ENCODE results near the gene POLR3K. TPM values are rescaled to one million over a fixed set of nuclear protein-coding genes. Genes with fewer than 3 reads are reported as not detected.

POLR3K gene
- total RNA-seq, 2 experiments from 2014 or later = 38.2 to 40.9 TPM

- Mint-ChIP-seq H3K4me3 (no peak overlapping the region), H3K27me3 (ENCODE audit: low read depth) (peaks cover 3% of the 10 kb centered on the region), H3K9me3 (no peaks in the 10 kb centered on the region), H3K4me1 (ENCODE audit: low read depth) (peaks cover 4% of the 10 kb centered on the region), H3K27ac (no peak overlapping the region), H3K36me3 (ENCODE audit: low read depth) (peaks cover 3% of the 10 kb centered on the region)
- DNase-seq = no peak
- CTCF ChIA-PET = interaction anchor here (1.6 to 10.7 kb wide), 2 partner anchors 34 to 35 kb away, joined by 11 to 216 read pairs; no protein-coding TSS in a partner anchor
- intact Hi-C loops (cut with micrococcal nuclease) = no loop called here
Measured at GRCh38 chr16:60929-61878, 7.8 kb upstream of the POLR3K start.

- no peaks in the 10 kb centered on the region for H3K9me3 Mint-ChIP-seq
- no peak overlapping the region for H3K4me3 Mint-ChIP-seq
- DNase-seq = no peak
- H3K27ac Mint-ChIP-seq = no peak overlapping the region
- intact Hi-C loops (cut with micrococcal nuclease) = no loop called here
- H3K36me3 Mint-ChIP-seq (ENCODE audit: low read depth) = peaks cover 3% of the 10 kb centered on the region
- H3K27me3 Mint-ChIP-seq (ENCODE audit: low read depth) = no peaks in the 10 kb centered on the region
- CTCF ChIA-PET = interaction anchor here (1.6 kb wide), 1 partner anchor 36 kb away, joined by 11 read pairs; no protein-coding TSS in a partner anchor
- peaks cover under 1% of the 10 kb centered on the region for H3K4me1 Mint-ChIP-seq (ENCODE audit: low read depth)
Measured at GRCh38 chr16:60166-60565, 6.8 kb upstream of the POLR3K start.

GRCh38 chr16:59440-60059, 6.1 kb upstream of the POLR3K start:
- DNase-seq = no peak
- no peak overlapping the region for H3K4me3 Mint-ChIP-seq
- peaks cover 6% of the 10 kb centered on the region for H3K4me1 Mint-ChIP-seq (ENCODE audit: low read depth)
- no peaks in the 10 kb centered on the region for H3K27me3 Mint-ChIP-seq (ENCODE audit: low read depth)
- H3K36me3 Mint-ChIP-seq (ENCODE audit: low read depth) = peaks cover 3% of the 10 kb centered on the region
- H3K9me3 Mint-ChIP-seq = no peaks in the 10 kb centered on the region
- CTCF ChIA-PET = interaction anchor here (1.6 kb wide), 1 partner anchor 37 kb away, joined by 11 read pairs; no protein-coding TSS in a partner anchor
- intact Hi-C loops (cut with micrococcal nuclease) = no loop called here
- no peak overlapping the region for H3K27ac Mint-ChIP-seq

GRCh38 chr16:58491-59439, 5.4 kb upstream of the POLR3K start:
- Mint-ChIP-seq H3K27me3 (ENCODE audit: low read depth) (no peaks in the 10 kb centered on the region), H3K4me3 (no peak overlapping the region), H3K9me3 (no peaks in the 10 kb centered on the region), H3K4me1 (ENCODE audit: low read depth) (peaks cover 9% of the 10 kb centered on the region), H3K36me3 (ENCODE audit: low read depth) (peaks cover 3% of the 10 kb centered on the region), H3K27ac (no peak overlapping the region)
- CTCF ChIA-PET = interaction anchor here (1.2 kb wide), 1 partner anchor 38 kb away, joined by 3 read pairs; no protein-coding TSS in a partner anchor
- DNase-seq = no peak
- intact Hi-C loops (cut with micrococcal nuclease) = no loop called here

GRCh38 chr16:57711-58110, 4.3 kb upstream of the POLR3K start:
- Mint-ChIP-seq H3K27me3 (ENCODE audit: low read depth) (no peaks in the 10 kb centered on the region), H3K27ac (no peak overlapping the region), H3K4me3 (no peak overlapping the region), H3K36me3 (ENCODE audit: low read depth) (peaks cover 6% of the 10 kb centered on the region), H3K4me1 (ENCODE audit: low read depth) (peaks cover 13% of the 10 kb centered on the region), H3K9me3 (no peaks in the 10 kb centered on the region)
- CTCF ChIA-PET = interaction anchor here (1.2 to 2.2 kb wide), 3 partner anchors 9 to 39 kb away, joined by 3 to 14 read pairs (median 3); no protein-coding TSS in a partner anchor
- intact Hi-C loops (cut with micrococcal nuclease) = no loop called here
- no peak for DNase-seq

- no peaks in the 10 kb centered on the region for H3K27me3 Mint-ChIP-seq (ENCODE audit: low read depth)
- CTCF ChIA-PET = interaction anchor here (1.4 to 2.2 kb wide), 2 partner anchors 10 to 40 kb away, joined by 3 to 14 read pairs; no protein-coding TSS in a partner anchor
- H3K9me3 Mint-ChIP-seq = no peaks in the 10 kb centered on the region
- H3K4me1 Mint-ChIP-seq (ENCODE audit: low read depth) = peaks cover 19% of the 10 kb centered on the region
- H3K36me3 Mint-ChIP-seq (ENCODE audit: low read depth) = peaks cover 8% of the 10 kb centered on the region
- intact Hi-C loops (cut with micrococcal nuclease) = no loop called here
- H3K4me3 Mint-ChIP-seq = peak overlapping the region; percentile 9
- DNase-seq = no peak
- no peak overlapping the region for H3K27ac Mint-ChIP-seq
Measured at GRCh38 chr16:56231-56927, 3.0 kb upstream of the POLR3K start.

GRCh38 chr16:55571-56136, 2.2 kb upstream of the POLR3K start:
- Mint-ChIP-seq H3K27ac (no peak overlapping the region), H3K4me3 (no peak overlapping the region), H3K36me3 (ENCODE audit: low read depth) (peaks cover 14% of the 10 kb centered on the region), H3K27me3 (ENCODE audit: low read depth) (no peaks in the 10 kb centered on the region), H3K4me1 (ENCODE audit: low read depth) (peaks cover 27% of the 10 kb centered on the region), H3K9me3 (no peaks in the 10 kb centered on the region)
- CTCF ChIA-PET = interaction anchor here (2.2 kb wide), 1 partner anchor 40 kb away, joined by 14 read pairs; no protein-coding TSS in a partner anchor
- intact Hi-C loops (cut with micrococcal nuclease) = no loop called here
- DNase-seq = no peak

- H3K4me1 Mint-ChIP-seq (ENCODE audit: low read depth) = peaks cover 31% of the 10 kb centered on the region
- CTCF ChIA-PET = no interaction called here
Measured at GRCh38 chr16:54237-54581, 801 bp upstream of the POLR3K start.

GRCh38 chr16:50769-51591, 2.4 kb downstream of the POLR3K start:
- intact Hi-C loops (cut with micrococcal nuclease) = no loop called here
- H3K4me1 Mint-ChIP-seq (ENCODE audit: low read depth) = peaks cover 37% of the 10 kb centered on the region
- H3K27ac Mint-ChIP-seq = no peak overlapping the region
- peaks cover 34% of the 10 kb centered on the region for H3K36me3 Mint-ChIP-seq (ENCODE audit: low read depth)
- H3K4me3 Mint-ChIP-seq = peak overlapping the region; percentile 94
- no peak for DNase-seq
- no peaks in the 10 kb centered on the region for H3K9me3 Mint-ChIP-seq
- no peaks in the 10 kb centered on the region for H3K27me3 Mint-ChIP-seq (ENCODE audit: low read depth)
- CTCF ChIA-PET = no interaction called here

More at GRCh38 chr16:54237-54581, 801 bp upstream of the POLR3K start:
- DNase-seq = no peak
- intact Hi-C loops (cut with micrococcal nuclease) = no loop called here
- no peaks in the 10 kb centered on the region for H3K27me3 Mint-ChIP-seq (ENCODE audit: low read depth)
- H3K9me3 Mint-ChIP-seq = no peaks in the 10 kb centered on the region
- peaks cover 19% of the 10 kb centered on the region for H3K36me3 Mint-ChIP-seq (ENCODE audit: low read depth)
- peak overlapping the region; percentile 94 for H3K4me3 Mint-ChIP-seq
- no peak overlapping the region for H3K27ac Mint-ChIP-seq

GRCh38 chr16:47234-47633, 6.2 kb downstream of the POLR3K start:
- H3K36me3 Mint-ChIP-seq (ENCODE audit: low read depth) = peaks cover 56% of the 10 kb centered on the region
- H3K27ac Mint-ChIP-seq = peak overlapping the region; percentile 27
- H3K4me3 Mint-ChIP-seq = no peak overlapping the region
- H3K4me1 Mint-ChIP-seq (ENCODE audit: low read depth) = peaks cover 37% of the 10 kb centered on the region
- intact Hi-C loops (cut with micrococcal nuclease) = no loop called here
- CTCF ChIA-PET = no interaction called here
- H3K27me3 Mint-ChIP-seq (ENCODE audit: low read depth) = no peaks in the 10 kb centered on the region
- H3K9me3 Mint-ChIP-seq = no peaks in the 10 kb centered on the region
- DNase-seq = no peak

Measured in activated naive CD4-positive, alpha-beta T cell treated with anti-CD3 and anti-CD28 coated beads for 36 hours (primary cell).